Ovary (tissue), 3 donors: Measurements from ENCODE around the gene TCTN1.

Experiments
- CTCF ChIP-seq, 3 donors: fragments of 450-650 bp in 2 of 3; fragments of 200-600 bp in 1 of 3; IDR thresholded peaks; one replicate each; pipeline versions ENCODE4 v1.5.1 to v1.8.0; 2016 to 2022; ENCODE audit warnings: antibody characterized with exemption in 3 of 3, mild to moderate bottlenecking in 1 of 3
- POLR2A ChIP-seq: fragments of 450-650 bp; IDR thresholded peaks from one replicate; pipeline ENCODE4 v1.6.1; 2017; ENCODE audit warnings: antibody characterized with exemption, mild to moderate bottlenecking, moderate library complexity
- donor health status: DM: no; HTN: no; CAD: no.

DNA sequence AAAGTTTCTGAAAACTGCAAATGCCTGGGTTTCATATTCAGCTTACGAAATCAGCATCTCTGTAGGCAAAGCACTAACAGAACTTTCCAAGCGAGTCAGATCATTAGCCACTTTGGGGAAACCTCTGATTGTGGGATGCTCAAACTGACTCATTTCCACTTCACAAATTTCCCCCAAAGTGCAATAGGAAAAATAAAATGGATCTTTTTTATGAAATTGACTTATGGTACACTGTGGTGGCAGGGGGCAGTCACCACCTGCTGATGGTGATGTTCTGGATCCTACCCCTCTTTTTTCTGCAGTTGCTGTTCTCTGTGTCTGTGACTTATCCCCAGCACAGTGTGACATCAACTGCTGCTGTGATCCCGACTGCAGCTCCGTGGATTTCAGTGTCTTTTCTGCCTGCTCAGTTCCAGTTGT, 5.6 kb downstream of the TCTN1 start:
- TF ChIP-seq CTCF (IDR thresholded peaks at IDR 0.05) (no peak), POLR2A (no peak)
